IMR-90 (cell line): Measurements from ENCODE around the gene TPD52L2.
"Not testable (repeated sequence)": the region's sequence is repeated elsewhere in the genome, so short reads cannot be mapped to it uniquely, and the experiment has no call there.

Source experiments
- BHLHE40 ChIP-seq: fragments of 150-350 bp; IDR thresholded peaks from 2 replicates; pipeline ENCODE4 v1.6.1; 2016; ENCODE audit warnings: mild to moderate bottlenecking, low read depth, low read length
- MAFK ChIP-seq: IDR thresholded peaks from 2 replicates; pipeline ENCODE4 v1.6.1; 2012; ENCODE audit warnings: low read depth, low read length, improper control_type of control experiment
- MAZ ChIP-seq: IDR thresholded peaks from 2 replicates; pipeline ENCODE4 v1.6.1; 2012; ENCODE audit warnings: low read depth, mild to moderate bottlenecking, low read length, improper control_type of control experiment, moderate library complexity, borderline replicate concordance
- MXI1 ChIP-seq: IDR thresholded peaks from 2 replicates; pipeline ENCODE4 v1.6.1; 2012; ENCODE audit warnings: low read depth, mild to moderate bottlenecking, low read length, moderate library complexity, borderline replicate concordance
- POLR2A ChIP-seq: IDR thresholded peaks from 2 replicates; pipeline ENCODE4 v1.6.1; 2012; ENCODE audit warnings: mild to moderate bottlenecking, low read depth, low read length
- RAD21 ChIP-seq: IDR thresholded peaks from 2 replicates; pipeline ENCODE4 v1.6.1; 2012; ENCODE audit warnings: low read length, improper control_type of control experiment
- RFX5 ChIP-seq: IDR thresholded peaks from 2 replicates; pipeline ENCODE4 v1.8.0; 2012; ENCODE audit warnings: low read depth, mild to moderate bottlenecking, low read length, moderate library complexity
- SMC3 ChIP-seq: fragments of 150-350 bp; IDR thresholded peaks from 2 replicates; pipeline ENCODE4 v1.6.1; 2016; ENCODE audit warnings: low read depth, mild to moderate bottlenecking, antibody characterized with exemption, low read length, moderate library complexity
- TF ChIP-seq, protein P1 (sequence below): conservative IDR thresholded peaks from 2 replicates; pipeline ENCODE4 v1.5.1; 2012; ENCODE audit warnings: mild to moderate bottlenecking, low read depth, low read length, improper control_type of control experiment

DNA sequence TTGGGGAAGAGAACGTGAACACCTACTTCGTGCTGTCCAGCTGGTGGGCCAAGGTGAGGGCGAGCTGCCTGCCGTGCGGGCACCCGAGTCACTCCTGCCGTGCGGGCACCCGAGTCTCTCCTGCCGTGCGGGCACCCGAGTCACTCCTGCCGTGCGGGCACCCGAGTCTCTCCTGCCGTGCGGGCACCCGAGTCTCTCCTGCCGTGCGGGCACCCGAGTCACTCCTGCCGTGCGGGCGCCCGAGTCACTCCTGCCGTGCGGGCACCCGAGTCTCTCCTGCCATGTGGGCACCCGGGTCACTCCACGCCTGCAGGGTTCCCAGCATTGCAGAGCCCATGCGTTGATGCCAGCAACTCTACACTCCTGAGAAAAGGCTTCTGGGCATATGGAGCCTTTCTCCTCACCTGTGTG is 64.4 kb downstream of the TPD52L2 start:
- TF ChIP-seq MAZ, MXI1, RAD21, POLR2A, RFX5, SMC3, BHLHE40, MAFK: not testable (repeated sequence)
- TF ChIP-seq, protein P1, sequence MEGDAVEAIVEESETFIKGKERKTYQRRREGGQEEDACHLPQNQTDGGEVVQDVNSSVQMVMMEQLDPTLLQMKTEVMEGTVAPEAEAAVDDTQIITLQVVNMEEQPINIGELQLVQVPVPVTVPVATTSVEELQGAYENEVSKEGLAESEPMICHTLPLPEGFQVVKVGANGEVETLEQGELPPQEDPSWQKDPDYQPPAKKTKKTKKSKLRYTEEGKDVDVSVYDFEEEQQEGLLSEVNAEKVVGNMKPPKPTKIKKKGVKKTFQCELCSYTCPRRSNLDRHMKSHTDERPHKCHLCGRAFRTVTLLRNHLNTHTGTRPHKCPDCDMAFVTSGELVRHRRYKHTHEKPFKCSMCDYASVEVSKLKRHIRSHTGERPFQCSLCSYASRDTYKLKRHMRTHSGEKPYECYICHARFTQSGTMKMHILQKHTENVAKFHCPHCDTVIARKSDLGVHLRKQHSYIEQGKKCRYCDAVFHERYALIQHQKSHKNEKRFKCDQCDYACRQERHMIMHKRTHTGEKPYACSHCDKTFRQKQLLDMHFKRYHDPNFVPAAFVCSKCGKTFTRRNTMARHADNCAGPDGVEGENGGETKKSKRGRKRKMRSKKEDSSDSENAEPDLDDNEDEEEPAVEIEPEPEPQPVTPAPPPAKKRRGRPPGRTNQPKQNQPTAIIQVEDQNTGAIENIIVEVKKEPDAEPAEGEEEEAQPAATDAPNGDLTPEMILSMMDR = not testable (repeated sequence)
